Keratinocyte (primary cell): ENCODE data around the gene SYNE1. TPM values are rescaled to one million over a fixed set of nuclear protein-coding genes. Genes with fewer than 3 reads are reported as not detected.

Source experiments
- DNase-seq: peaks from one replicate; pipeline ENCODE4 v3.0.0-alpha.2; 2011; ENCODE audit warnings: low read depth, missing footprints, low spot score
- FAIRE-seq: peaks from 2 replicates; lab custom pipeline; 2011; peaks lifted over from hg19 to GRCh38; lab: Jason Lieb, UNC
- H2AFZ ChIP-seq: 2 replicates; pipeline ENCODE4 v1.6.0; 2012; ENCODE audit warnings: low read length, control low read depth, inconsistent platforms; ENCODE audit not compliant: control insufficient read depth
- H3K27ac ChIP-seq: 2 replicates; pipeline ENCODE4 v1.5.1; 2011; ENCODE audit warnings: low read length; ENCODE audit not compliant: control insufficient read depth, insufficient read depth
- H3K27me3 ChIP-seq: 3 replicates; pipeline ENCODE4 v1.6.0; 2011; ENCODE audit warnings: low read length; ENCODE audit not compliant: control insufficient read depth, insufficient read depth; ENCODE audit errors: extremely low read depth
- H3K36me3 ChIP-seq, 2 experiments: 2 replicates in 1 of 2; 3 replicates in 1 of 2; pipeline ENCODE4 v1.5.1; 2011; ENCODE audit warnings: low read length in 2 of 2, mild to moderate bottlenecking in 1 of 2; ENCODE audit not compliant: control insufficient read depth in 2 of 2, insufficient read depth in 2 of 2; ENCODE audit errors: extremely low read depth in 1 of 2
- H3K4me1 ChIP-seq: 3 replicates; pipeline ENCODE4 v1.5.1; 2011; ENCODE audit warnings: low read length; ENCODE audit not compliant: control insufficient read depth, insufficient read depth; ENCODE audit errors: extremely low read depth
- H3K4me2 ChIP-seq: 3 replicates; pipeline ENCODE4 v1.6.0; 2011; ENCODE audit warnings: low read depth, low read length; ENCODE audit not compliant: control insufficient read depth, insufficient read depth; ENCODE audit errors: extremely low read depth
- H3K4me3 ChIP-seq, 3 experiments: fragments of 200-600 bp in 1 of 3; sonication (generic) in 1 of 3; 2 replicates in 2 of 3; 3 replicates in 1 of 3; pipeline ENCODE4 v1.5.1; 2011 to 2016; ENCODE audit warnings: low read length in 3 of 3, mild to moderate bottlenecking in 3 of 3, control low read depth in 2 of 3, inconsistent platforms in 1 of 3, low read depth in 1 of 3, mixed read lengths in 1 of 3, mixed run types in 1 of 3, moderate library complexity in 1 of 3; ENCODE audit not compliant: control insufficient read depth in 2 of 3, insufficient read depth in 2 of 3; ENCODE audit errors: extremely low read depth in 1 of 3
- H3K79me2 ChIP-seq: 2 replicates; pipeline ENCODE4 v1.6.0; 2012; ENCODE audit warnings: low read length; ENCODE audit not compliant: control insufficient read depth, insufficient read depth
- H3K9ac ChIP-seq: 3 replicates; pipeline ENCODE4 v1.6.0; 2011; ENCODE audit warnings: low read length; ENCODE audit not compliant: control insufficient read depth, insufficient read depth; ENCODE audit errors: extremely low read depth
- H3K9me1 ChIP-seq: 3 replicates; pipeline ENCODE4 v1.6.0; 2011; ENCODE audit warnings: low read length; ENCODE audit not compliant: control insufficient read depth, insufficient read depth; ENCODE audit errors: extremely low read depth
- H3K9me3 ChIP-seq: 2 replicates; pipeline ENCODE4 v1.5.1; 2012; ENCODE audit warnings: low read depth, low read length; ENCODE audit not compliant: control insufficient read depth
- H4K20me1 ChIP-seq: 3 replicates; pipeline ENCODE4 v1.6.0; 2011; ENCODE audit warnings: low read length; ENCODE audit not compliant: control insufficient read depth, insufficient read depth; ENCODE audit errors: extremely low read depth
- CTCF ChIP-seq, 3 experiments: IDR thresholded peaks in 1 of 3; conservative IDR thresholded peaks in 1 of 3; optimal IDR thresholded peaks in 1 of 3; 2 replicates in 2 of 3; 3 replicates in 1 of 3; pipeline versions ENCODE3 to v1.5.1; 2011; ENCODE audit warnings: low read length in 3 of 3, mild to moderate bottlenecking in 3 of 3, moderate library complexity in 2 of 3, control low read depth in 1 of 3, inconsistent platforms in 1 of 3; ENCODE audit not compliant: insufficient read depth in 2 of 3; ENCODE audit errors: extremely low read depth in 1 of 3
- EZH2 ChIP-seq: IDR thresholded peaks from one replicate; pipeline ENCODE4 v1.6.1; 2012; ENCODE audit warnings: inconsistent platforms, mild to moderate bottlenecking, low read length, moderate library complexity
- dilution Hi-C: fragments of 300-500 bp; cut with MboI; formaldehyde crosslinking; loops from one replicate; pipeline ENCODE4 v1.7.0; 2020; ENCODE audit warnings: low sequenced_read_pairs; ENCODE audit not compliant: extremely low pct_ligation_motif_present
- polyA plus RNA-seq, 5 experiments: library from polyadenylated mRNA; depleted of rRNA in 3 of 5; stranded (reverse) in 3 of 5; stranded (forward) in 1 of 5; unstranded in 1 of 5; fragments of >200 nt; gene quantifications; 1 replicate in 1 of 5; 2 replicates in 3 of 5; 3 replicates in 1 of 5; pipeline versions ENCODE4 v1.2.1 to v1.2.3, GENCODE V29; 2011 to 2012; ENCODE audit warnings: missing spikeins in 2 of 5, low read depth in 1 of 5, low replicate concordance in 1 of 5

SYNE1 gene
- polyA plus RNA-seq, 1 donor (not counting 4 experiments of a cell fraction or from before 2014, with no cell fraction given): 4.0 TPM

GRCh38 chr6:152309006-152309405 lies 328.2 kb downstream of the SYNE1 start:
- Histone ChIP-seq H3K4me1 (peaks cover 6% of the 10 kb centered on the region), H3K4me3 (no peak overlapping the region), H3K9me1 (no peaks in the 10 kb centered on the region), H2AFZ (no peak overlapping the region), H3K4me2 (no peak overlapping the region), H3K9me3 (no peaks in the 10 kb centered on the region), H3K79me2 (no peaks in the 10 kb centered on the region), H3K9ac (no peak overlapping the region), H3K27me3 (no peaks in the 10 kb centered on the region), H3K27ac (no peak overlapping the region), H4K20me1 (no peaks in the 10 kb centered on the region), H3K36me3 (no peaks in the 10 kb centered on the region)
- DNase-seq (no peak), FAIRE-seq (no peak)
- dilution Hi-C loops: no loop called here
- TF ChIP-seq CTCF (optimal IDR thresholded peaks at IDR 0.05 in 1 of 3, IDR thresholded peaks at IDR 0.05 in 1 of 3, conservative IDR thresholded peaks at IDR 0.05 in 1 of 3; ENCODE audit: extremely low read depth in 1 of 3, insufficient read depth in 2 of 3, low read length in 3 of 3) (no peak), EZH2 (no peak)

GRCh38 chr6:152308306-152308705 lies 328.9 kb downstream of the SYNE1 start:
- no peaks in the 10 kb centered on the region for H3K9me1 ChIP-seq
- TF ChIP-seq EZH2 (no peak), CTCF (optimal IDR thresholded peaks at IDR 0.05 in 1 of 3, IDR thresholded peaks at IDR 0.05 in 1 of 3, conservative IDR thresholded peaks at IDR 0.05 in 1 of 3; ENCODE audit: extremely low read depth in 1 of 3, insufficient read depth in 2 of 3, low read length in 3 of 3) (no peak)
- H3K9ac ChIP-seq: no peak overlapping the region
- no peaks in the 10 kb centered on the region for H3K79me2 ChIP-seq
- H3K9me3 ChIP-seq: no peaks in the 10 kb centered on the region
- no peaks in the 10 kb centered on the region for H3K27me3 ChIP-seq
- H4K20me1 ChIP-seq: no peaks in the 10 kb centered on the region
- no peak overlapping the region for H3K27ac ChIP-seq
- no peak for DNase-seq
- no peak for FAIRE-seq
- no peak overlapping the region for H3K4me2 ChIP-seq
- dilution Hi-C loops: no loop called here
- no peak overlapping the region for H2AFZ ChIP-seq
- H3K4me1 ChIP-seq: no peaks in the 10 kb centered on the region
- H3K36me3 ChIP-seq: no peaks in the 10 kb centered on the region
- no peak overlapping the region for H3K4me3 ChIP-seq
